ENCODE measurements around the gene TRIP11.

GRCh38 chr14:91975763-91976162 is 64.1 kb downstream of the TRIP11 start:
- TF ChIP-seq CTCF (IDR thresholded peaks at IDR 0.05; ENCODE audit: low read length) = no peak
- TF ChIP-seq EZH2 (IDR thresholded peaks at IDR 0.05; ENCODE audit: borderline replicate concordance, low read length) = no peak
